ENCODE data around the gene FABP3. TPM values are rescaled to one million over a fixed set of nuclear protein-coding genes. Genes with fewer than 3 reads are reported as not detected.

Gene FABP3
- total and polyA plus RNA-seq, 2 donors (not counting 3 experiments of a cell fraction or from before 2014, with no cell fraction given) = 0.84 to 2.6 TPM

- POLR2A ChIA-PET = no interaction called here
- BruUV-seq (replicated peaks) = no TSS peak
- dilution Hi-C loops (cut with MboI; ENCODE audit: extremely low pct_ligation_motif_present, low sequenced_read_pairs) = no loop called here
- Histone ChIP-seq H3K4me2 (ENCODE audit: insufficient read depth, low read length) (no peak overlapping the region), H3K36me3 (ENCODE audit: control insufficient read depth in 2 of 2, extremely low read depth in 1 of 2, insufficient read depth in 2 of 2, low read length in 2 of 2) (peaks cover 0 to 12% of the 10 kb centered on the region in 2 experiments), H3K79me2 (ENCODE audit: control insufficient read depth, insufficient read depth, low read length) (no peaks in the 10 kb centered on the region), H3K4me1 (ENCODE audit: control insufficient read depth, extremely low read depth, insufficient read depth, low read length) (peaks cover 4% of the 10 kb centered on the region), H3K27ac (ENCODE audit: insufficient read depth, low read depth, low read length) (no peak overlapping the region), H3K4me3 (replicated peaks in 1 of 3; ENCODE audit: insufficient read depth in 1 of 3, low read depth in 1 of 3, low read length in 3 of 3) (no peak overlapping the region), H3K9ac (replicated peaks; ENCODE audit: extremely low read depth, insufficient read depth, low read length) (no peak overlapping the region), H3K9me1 (replicated peaks; ENCODE audit: control insufficient read depth, extremely low read depth, insufficient read depth, low read length) (no peaks in the 10 kb centered on the region), H3K27me3 (ENCODE audit: control insufficient read depth in 2 of 2, insufficient read depth in 2 of 2, low read length in 2 of 2) (no peaks in the 10 kb centered on the region), H4K20me1 (replicated peaks; ENCODE audit: control insufficient read depth, extremely low read depth, insufficient read depth, low read length) (no peaks in the 10 kb centered on the region), H3K9me3 (replicated peaks; ENCODE audit: control insufficient read depth, insufficient read depth, low read length) (no peaks in the 10 kb centered on the region), H2AFZ (ENCODE audit: low read depth, low read length) (no peak overlapping the region)
- DNase-seq (ENCODE audit: low read depth, low spot score) (no peak), FAIRE-seq (no peak)
- CTCF ChIA-PET = interaction anchor here (1.4 to 2.3 kb wide), 2 partner anchors 26 to 181 kb away, joined by 3 to 8 read pairs; no protein-coding TSS in a partner anchor
- intact Hi-C loops (cut with micrococcal nuclease) = no loop called here
- no peak for TF ChIP-seq EZH2 (IDR thresholded peaks at IDR 0.05; ENCODE audit: borderline replicate concordance, low read depth, low read length, severe bottlenecking)
These were observed 4.2 kb downstream of the FABP3 start for GRCh38 chr1:31368611-31369107.

GRCh38 chr1:31366796-31367195, 6.1 kb downstream of the FABP3 start:
- no peak overlapping the region for H3K9ac ChIP-seq (replicated peaks; ENCODE audit: extremely low read depth, insufficient read depth, low read length)
- H4K20me1 ChIP-seq (replicated peaks; ENCODE audit: control insufficient read depth, extremely low read depth, insufficient read depth, low read length) = no peaks in the 10 kb centered on the region
- ChIA-PET CTCF (no interaction called here), POLR2A (no interaction called here)
- no TSS peak for BruUV-seq (replicated peaks)
- FAIRE-seq (no peak), DNase-seq (ENCODE audit: low read depth, low spot score) (no peak)
- no peaks in the 10 kb centered on the region for H3K9me3 ChIP-seq (replicated peaks; ENCODE audit: control insufficient read depth, insufficient read depth, low read length)
- intact Hi-C loops (cut with micrococcal nuclease) (no loop called here), dilution Hi-C loops (cut with MboI; ENCODE audit: extremely low pct_ligation_motif_present, low sequenced_read_pairs) (no loop called here)
- TF ChIP-seq MYC (IDR thresholded peaks at IDR 0.05; ENCODE audit: low read depth, low read length) = no peak
- TF ChIP-seq EZH2 (IDR thresholded peaks at IDR 0.05; ENCODE audit: borderline replicate concordance, low read depth, low read length, severe bottlenecking) = no peak
- TF ChIP-seq POLR2A (IDR thresholded peaks at IDR 0.05; ENCODE audit: low read depth, low read length) = no peak
- no peak for TF ChIP-seq GATA2 (IDR thresholded peaks at IDR 0.05; ENCODE audit: insufficient read depth, insufficient read length, low read depth, low read length)
- TF ChIP-seq JUN (IDR thresholded peaks at IDR 0.05; ENCODE audit: borderline replicate concordance, insufficient read depth, insufficient read length, low read depth) = no peak
- no peak for TF ChIP-seq POLR2AphosphoS5 (IDR thresholded peaks at IDR 0.05; ENCODE audit: insufficient read depth, low read depth, low read length)
- no peaks in the 10 kb centered on the region for H3K4me1 ChIP-seq (ENCODE audit: control insufficient read depth, extremely low read depth, insufficient read depth, low read length)
- H3K36me3 ChIP-seq (ENCODE audit: control insufficient read depth in 2 of 2, extremely low read depth in 1 of 2, insufficient read depth in 2 of 2, low read length in 2 of 2) = peaks cover 0 to 12% of the 10 kb centered on the region in 2 experiments
- no peak overlapping the region for H3K27ac ChIP-seq (ENCODE audit: insufficient read depth, low read depth, low read length)
- no peaks in the 10 kb centered on the region for H3K79me2 ChIP-seq (ENCODE audit: control insufficient read depth, insufficient read depth, low read length)
- H3K4me2 ChIP-seq (ENCODE audit: insufficient read depth, low read length) = no peak overlapping the region
- H3K4me3 ChIP-seq (replicated peaks in 1 of 3; ENCODE audit: insufficient read depth in 1 of 3, low read depth in 1 of 3, low read length in 3 of 3) = no peak overlapping the region
- no peaks in the 10 kb centered on the region for H3K27me3 ChIP-seq (ENCODE audit: control insufficient read depth in 2 of 2, insufficient read depth in 2 of 2, low read length in 2 of 2)
- no peaks in the 10 kb centered on the region for H3K9me1 ChIP-seq (replicated peaks; ENCODE audit: control insufficient read depth, extremely low read depth, insufficient read depth, low read length)
- no peak overlapping the region for H2AFZ ChIP-seq (ENCODE audit: low read depth, low read length)
